DOHH2 (cell line): ENCODE results near the gene MAP3K5.

Experiments
- CTCF ChIP-seq: fragments of 200-600 bp; sonication (generic); IDR thresholded peaks from one replicate; pipeline ENCODE4 v1.5.1; 2014; ENCODE audit warnings: antibody characterized with exemption, mild to moderate bottlenecking, low read depth, low read length; ENCODE audit not compliant: poor library complexity, severe bottlenecking
- EZH2phosphoT487 ChIP-seq: fragments of 200-600 bp; sonication (generic); IDR thresholded peaks from 2 replicates; pipeline ENCODE4 v1.6.1; 2017; ENCODE audit warnings: borderline replicate concordance, mild to moderate bottlenecking, antibody characterized with exemption, low read length, moderate library complexity, mixed read lengths

DNA sequence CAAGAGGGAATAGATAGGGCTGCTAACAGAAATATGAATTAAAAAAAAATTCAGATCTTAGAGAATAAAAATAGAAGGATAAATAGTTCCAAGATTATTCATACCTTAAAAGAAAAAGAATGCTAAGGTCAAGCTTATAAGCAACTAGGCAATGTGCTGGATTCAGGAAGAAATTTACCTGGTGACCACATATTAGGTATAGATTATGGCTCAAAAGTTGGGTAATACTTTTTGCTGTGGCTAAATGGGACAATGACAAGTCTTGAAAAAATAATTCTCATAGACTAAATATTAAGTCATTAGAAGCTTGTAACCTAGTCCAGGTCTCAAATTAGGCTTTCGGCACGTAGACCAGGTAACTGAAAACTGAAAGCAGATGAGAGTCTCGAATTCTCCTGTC is 17.2 kb downstream of the MAP3K5 start:
- no peak for TF ChIP-seq CTCF
- no peak for TF ChIP-seq EZH2phosphoT487
